Panc1 (cell line): Measurements from ENCODE around the gene MAPK7.

Experiments
- CTCF ChIP-seq: fragments of 450-650 bp; IDR thresholded peaks from 2 replicates; pipeline ENCODE4 v1.5.1; 2017; ENCODE audit warnings: mild to moderate bottlenecking
- POLR2AphosphoS5 ChIP-seq: IDR thresholded peaks from 2 replicates; pipeline ENCODE4 v1.6.1; 2012; ENCODE audit warnings: mild to moderate bottlenecking, low read depth, low read length, moderate library complexity

- no peak for TF ChIP-seq CTCF
- no peak for TF ChIP-seq POLR2AphosphoS5
Observed at GRCh38 chr17:19344311-19345066, 33.8 kb upstream of the MAPK7 start.
